Gastrocnemius medialis (tissue), 4 donors: ENCODE measurements around the gene CDH1. TPM values are rescaled to one million over a fixed set of nuclear protein-coding genes. Genes with fewer than 3 reads are reported as not detected.

Source experiments
- ATAC-seq, 2 donors: fragments of 150-250 bp; one replicate each; pipeline ENCODE4 v1.9.1; 2016
- DNase-seq, 2 donors: peaks; one replicate each; pipeline ENCODE4 v3.0.0-alpha.2; 2019
- H3K27ac ChIP-seq, 4 donors: fragments of 200-600 bp; sonication (generic); 1 replicate in 1 of 4; 2 replicates in 3 of 4; pipeline ENCODE4 v1.5.1; 2016 to 2018; ENCODE audit warnings: mild to moderate bottlenecking in 2 of 4, moderate library complexity in 1 of 4
- H3K27me3 ChIP-seq, 3 donors: fragments of 200-600 bp; sonication (generic) in 2 of 3; 1 replicate in 1 of 3; 2 replicates in 2 of 3; pipeline versions ENCODE4 v1.5.1 to v1.6.0; 2016 to 2019; ENCODE audit warnings: mild to moderate bottlenecking in 1 of 3, moderate library complexity in 1 of 3
- H3K36me3 ChIP-seq, 2 donors: fragments of 200-600 bp; sonication (generic) in 1 of 2; one replicate each; pipeline ENCODE4 v1.5.1; 2017 to 2018
- H3K4me1 ChIP-seq, 2 donors: fragments of 200-600 bp; sonication (generic) in 1 of 2; one replicate each; pipeline ENCODE4 v1.5.1; 2016 to 2017; ENCODE audit warnings: mild to moderate bottlenecking in 2 of 2
- H3K4me3 ChIP-seq, 4 donors: fragments of 200-600 bp; sonication (generic) in 3 of 4; 1 replicate in 1 of 4; 2 replicates in 3 of 4; pipeline ENCODE4 v1.5.1; 2016 to 2019; ENCODE audit warnings: mild to moderate bottlenecking in 2 of 4
- H3K9me3 ChIP-seq, 3 donors: fragments of 200-600 bp; sonication (generic) in 2 of 3; 1 replicate in 1 of 3; 2 replicates in 2 of 3; pipeline ENCODE4 v1.5.1; 2016 to 2019
- POLR2A ChIP-seq, 2 donors: fragments of 450-650 bp; IDR thresholded peaks; one replicate each; pipeline ENCODE4 v1.6.1; 2017; ENCODE audit warnings: antibody characterized with exemption in 2 of 2, mild to moderate bottlenecking in 2 of 2, moderate library complexity in 2 of 2
- in situ Hi-C, 4 donors: fragments of 200-750 bp; cut with MboI; loops; one replicate each; pipeline versions ENCODE4 v1.15.0 to v1.8.0; 2017; ENCODE audit warnings: low sequenced_read_pairs in 4 of 4
- intact Hi-C: fragments of 100-400 bp; cut with DNase I; formaldehyde crosslinking; loops from one replicate; pipeline ENCODE4 v1.15.1; 2023; ENCODE audit warnings: low total_unique reads
- total RNA-seq, 4 donors: library from RNA; depleted of rRNA; stranded (reverse); fragments of >200 nt; gene quantifications; one replicate each; pipeline versions ENCODE4 v1.1.0 to v1.2.3, GENCODE V29; 2016
- TF ChIP-seq, protein P1 (sequence below), 5 experiments: fragments of 450-650 bp in 3 of 5; fragments of 200-600 bp in 2 of 5; sonication (generic) in 2 of 5; IDR thresholded peaks in 4 of 5; conservative IDR thresholded peaks in 1 of 5; 1 replicate in 4 of 5; 2 replicates in 1 of 5; pipeline ENCODE4 v1.5.1; 2016 to 2019; ENCODE audit warnings: antibody characterized with exemption in 5 of 5, mild to moderate bottlenecking in 3 of 5, moderate library complexity in 3 of 5

Gene CDH1
- total RNA-seq, 4 donors from 2014 or later = 0.20 to 1.3 (median 0.20) TPM; not detected in 1

DNA sequence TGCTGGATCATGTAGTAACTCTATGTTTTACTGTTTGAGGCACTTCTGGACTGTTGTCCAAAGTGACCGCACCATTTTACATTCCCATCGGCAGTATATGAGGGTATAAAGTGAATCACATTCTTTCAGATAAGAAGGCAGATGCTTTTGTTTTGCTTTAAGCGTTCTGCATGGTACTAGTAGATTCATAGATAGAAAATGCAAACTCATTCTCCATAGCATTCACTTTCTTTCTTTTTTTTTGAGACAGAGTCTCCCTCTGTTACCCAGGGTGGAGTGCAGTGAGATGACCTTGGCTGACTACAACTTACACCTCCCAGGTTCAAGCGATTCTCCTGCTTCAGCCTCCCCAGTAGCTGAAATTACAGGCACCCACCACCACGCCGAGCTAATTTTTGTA, 146.6 kb downstream of the CDH1 start:
- Histone ChIP-seq H3K9me3 (no peaks in the 10 kb centered on the region), H3K27me3 (no peaks in the 10 kb centered on the region), H3K4me3 (no peak overlapping the region), H3K27ac (no peak overlapping the region), H3K4me1 (no peaks in the 10 kb centered on the region), H3K36me3 (peaks cover 0 to 45% of the 10 kb centered on the region in 2 donors)
- ATAC-seq (no peak), DNase-seq (no peak)
- in situ Hi-C loops (no loop called here), intact Hi-C loops (no loop called here)
- TF ChIP-seq POLR2A (IDR thresholded peaks at IDR 0.05) = no peak
- TF ChIP-seq, protein P1, sequence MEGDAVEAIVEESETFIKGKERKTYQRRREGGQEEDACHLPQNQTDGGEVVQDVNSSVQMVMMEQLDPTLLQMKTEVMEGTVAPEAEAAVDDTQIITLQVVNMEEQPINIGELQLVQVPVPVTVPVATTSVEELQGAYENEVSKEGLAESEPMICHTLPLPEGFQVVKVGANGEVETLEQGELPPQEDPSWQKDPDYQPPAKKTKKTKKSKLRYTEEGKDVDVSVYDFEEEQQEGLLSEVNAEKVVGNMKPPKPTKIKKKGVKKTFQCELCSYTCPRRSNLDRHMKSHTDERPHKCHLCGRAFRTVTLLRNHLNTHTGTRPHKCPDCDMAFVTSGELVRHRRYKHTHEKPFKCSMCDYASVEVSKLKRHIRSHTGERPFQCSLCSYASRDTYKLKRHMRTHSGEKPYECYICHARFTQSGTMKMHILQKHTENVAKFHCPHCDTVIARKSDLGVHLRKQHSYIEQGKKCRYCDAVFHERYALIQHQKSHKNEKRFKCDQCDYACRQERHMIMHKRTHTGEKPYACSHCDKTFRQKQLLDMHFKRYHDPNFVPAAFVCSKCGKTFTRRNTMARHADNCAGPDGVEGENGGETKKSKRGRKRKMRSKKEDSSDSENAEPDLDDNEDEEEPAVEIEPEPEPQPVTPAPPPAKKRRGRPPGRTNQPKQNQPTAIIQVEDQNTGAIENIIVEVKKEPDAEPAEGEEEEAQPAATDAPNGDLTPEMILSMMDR (IDR thresholded peaks at IDR 0.05 in 4 of 5, conservative IDR thresholded peaks at IDR 0.05 in 1 of 5) = no peak

DNA sequence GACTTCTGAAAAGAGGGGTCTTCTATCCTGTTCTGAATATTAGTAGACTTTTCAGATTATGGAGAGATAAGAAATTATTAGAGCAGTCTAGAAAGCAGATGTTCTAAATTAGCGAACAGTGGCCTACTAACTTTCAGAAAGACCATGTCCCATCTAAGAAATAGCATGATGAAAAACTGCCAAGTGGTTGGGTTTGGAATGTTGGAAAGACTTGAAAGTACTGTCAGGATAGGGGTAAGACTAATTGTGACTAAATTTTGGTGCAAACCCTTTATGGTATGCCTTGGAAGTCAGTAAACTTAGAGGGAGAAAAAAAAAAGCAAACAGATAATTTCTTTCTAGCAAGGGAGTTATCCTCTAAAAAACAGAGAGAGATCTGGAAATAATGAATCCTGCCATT, 147.3 kb downstream of the CDH1 start:
- no peak for DNase-seq
- ATAC-seq = no peak
- no peaks in the 10 kb centered on the region for H3K27me3 ChIP-seq
- H3K27ac ChIP-seq = no peak overlapping the region
- H3K4me3 ChIP-seq = no peak overlapping the region
- intact Hi-C loops (no loop called here), in situ Hi-C loops (no loop called here)
- TF ChIP-seq, protein P1 (IDR thresholded peaks at IDR 0.05 in 4 of 5, conservative IDR thresholded peaks at IDR 0.05 in 1 of 5) = no peak
- H3K4me1 ChIP-seq = no peaks in the 10 kb centered on the region
- no peaks in the 10 kb centered on the region for H3K9me3 ChIP-seq
- H3K36me3 ChIP-seq = peaks cover 0 to 43% of the 10 kb centered on the region in 2 donors

Other genes with a start within 250 kb of the CDH1 start
- gene ZFP90, start 198.0 kb upstream of the CDH1 start, total RNA-seq = 10 to 100 TPM in 2 of 4 donors, 1 to 10 TPM in 2; 8.2 to 36.6 (median 9.9) TPM
- gene CDH3, start 92.0 kb upstream of the CDH1 start, total RNA-seq = not detected
- 10 to 100 TPM; 13.6 to 20.0 (median 17.8) TPM for gene TANGO6, start 106.2 kb downstream of the CDH1 start, total RNA-seq